Stimulated activated naive CD4-positive, alpha-beta T cell (primary cell): ENCODE data around the gene MXI1.
"Not testable (repeated sequence)": the region's sequence is repeated elsewhere in the genome, so short reads cannot be mapped to it uniquely, and the experiment has no call there.

Experiments
- DNase-seq, 6 experiments: peaks; one replicate each; lab custom pipeline; 2025; lab: John Stamatoyannopoulos, UW

The MXI1 gene

GRCh38 chr10:110317866-110318850 lies 110.8 kb downstream of the MXI1 start:
- DNase-seq, result no peak

- no peak for DNase-seq
These were observed 114.6 kb downstream of the MXI1 start for GRCh38 chr10:110321869-110322620.

DNA sequence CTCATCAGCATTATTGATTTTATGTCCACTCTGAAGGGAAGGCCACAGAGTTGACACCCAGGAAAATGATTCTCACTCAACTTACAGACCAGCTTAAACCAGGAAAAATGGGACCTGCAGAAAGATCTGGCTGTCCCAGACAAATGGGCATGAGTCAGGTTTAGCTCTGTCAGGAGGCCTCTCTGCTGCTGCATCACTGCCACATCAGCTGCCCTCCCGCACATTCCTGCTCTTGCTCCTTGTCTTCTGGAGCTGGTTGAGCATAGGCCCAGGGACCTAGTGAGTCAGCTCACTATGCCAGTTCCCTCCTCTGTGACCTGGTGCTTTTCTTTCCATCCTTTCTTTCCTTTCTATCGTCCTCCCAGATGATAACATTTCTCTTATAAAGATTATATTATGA lies 116.1 kb downstream of the MXI1 start:
- DNase-seq, result no peak

DNA sequence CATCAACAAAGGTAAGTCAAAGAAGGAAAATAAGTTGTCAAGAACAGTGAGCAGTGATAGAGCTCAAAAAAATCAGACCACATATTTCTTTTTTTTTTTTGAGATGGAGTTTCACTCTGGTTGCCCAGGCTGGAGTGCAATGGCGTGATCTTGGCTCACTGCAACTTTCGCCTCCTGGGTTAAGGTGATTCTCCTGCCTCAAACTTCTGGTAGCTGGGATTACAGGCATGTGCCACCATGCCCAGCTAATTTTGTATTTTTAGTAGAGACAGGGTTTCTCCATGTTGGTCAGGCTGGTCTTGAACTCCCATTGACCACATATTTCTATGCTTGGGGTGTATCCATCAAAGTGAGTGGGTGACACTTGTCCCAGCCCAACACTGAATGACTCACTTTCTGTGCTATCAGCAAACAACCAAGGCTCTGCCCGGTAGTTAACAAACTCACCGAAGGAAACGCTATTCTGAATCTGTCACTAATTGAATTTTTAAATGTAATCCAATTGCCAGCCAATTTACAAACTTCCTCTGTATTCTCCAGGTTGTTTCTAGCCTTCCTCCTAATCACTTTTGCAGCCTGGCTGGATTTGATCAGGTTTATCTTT lies 116.9 kb downstream of the MXI1 start:
- DNase-seq, result no peak

GRCh38 chr10:110324805-110325280 lies 117.4 kb downstream of the MXI1 start:
- DNase-seq, result no peak

- DNase-seq, result no peak
These were observed 119.1 kb downstream of the MXI1 start for GRCh38 chr10:110326351-110327032.

DNA sequence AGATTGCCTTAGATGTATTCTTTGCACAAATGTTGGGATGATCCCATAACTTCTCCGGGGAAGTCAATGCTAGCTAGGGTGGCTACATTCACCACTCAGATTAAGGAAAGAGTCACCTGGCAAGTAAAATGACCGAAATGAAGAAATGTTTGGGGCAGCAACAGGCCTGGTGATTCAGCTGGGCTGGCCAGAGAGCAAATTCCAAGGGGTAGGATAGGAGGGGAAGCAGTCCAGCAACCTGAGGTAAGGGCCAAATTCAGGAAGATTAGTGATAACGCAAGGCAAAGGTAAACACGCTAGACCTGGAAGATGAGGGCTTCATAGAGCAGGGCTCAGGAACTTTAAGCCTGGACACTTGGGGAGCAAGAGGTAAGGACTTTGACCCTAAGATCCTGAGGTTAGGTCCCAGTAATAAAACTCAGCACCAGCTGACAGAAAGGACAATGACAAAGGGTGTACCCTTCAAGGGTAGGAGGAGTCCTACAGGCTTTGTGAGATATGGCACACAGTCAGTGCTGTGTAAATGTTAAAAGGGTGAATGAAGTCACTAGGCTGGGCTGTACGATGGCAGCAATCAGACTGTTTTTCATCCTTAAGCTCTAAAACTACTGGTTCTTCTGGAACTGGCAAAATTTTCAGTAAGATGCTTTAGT lies 120.0 kb downstream of the MXI1 start:
- DNase-seq, result no peak

GRCh38 chr10:110330675-110331074 lies 123.3 kb downstream of the MXI1 start:
- no peak for DNase-seq

DNA sequence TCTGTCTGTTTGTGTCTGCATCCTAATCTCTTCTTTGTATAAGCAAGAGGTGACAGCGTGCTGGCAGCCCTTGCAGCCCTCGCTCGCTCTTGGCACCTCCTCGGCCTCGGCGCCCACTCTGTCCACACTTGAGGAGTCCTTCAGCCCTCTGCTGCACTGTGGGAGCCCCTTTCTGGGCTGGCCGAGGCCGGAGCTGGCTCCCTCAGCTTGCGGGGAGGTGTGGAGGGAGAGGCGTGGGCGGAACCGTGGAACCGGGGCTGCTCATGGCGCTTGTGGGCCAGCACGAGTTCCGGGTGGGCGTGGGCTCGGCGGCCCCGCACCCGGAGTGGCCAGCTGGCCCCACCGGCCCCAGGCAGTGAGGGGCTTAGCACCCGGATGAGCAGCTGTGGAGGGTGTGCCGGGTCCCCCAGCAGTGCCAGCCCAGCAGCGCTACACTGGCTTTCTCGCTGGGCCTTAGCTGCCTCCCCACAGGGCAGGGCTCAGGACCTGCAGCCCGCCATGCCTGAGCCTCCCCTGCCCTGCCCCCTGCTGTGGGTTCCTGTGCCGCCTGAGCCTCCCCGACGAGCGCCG lies 123.9 kb downstream of the MXI1 start:
- DNase-seq, result not testable (repeated sequence)

GRCh38 chr10:110334061-110334656 lies 126.8 kb downstream of the MXI1 start:
- no peak for DNase-seq

GRCh38 chr10:110335314-110336064 lies 128.1 kb downstream of the MXI1 start:
- DNase-seq, result no peak

GRCh38 chr10:110336111-110336721 lies 128.8 kb downstream of the MXI1 start:
- no peak for DNase-seq
